Endothelial cell of umbilical vein (primary cell): ENCODE results near the gene IGFBP2. TPM values are rescaled to one million over a fixed set of nuclear protein-coding genes. Genes with fewer than 3 reads are reported as not detected.

Source experiments
- BruUV-seq: library from RNA; stranded (reverse); fragments of 400-500 nt; replicated peaks from 2 replicates; lab custom pipeline; 2021; lab: Mats Ljungman, UMichigan
- CTCF ChIA-PET: fragments of 300-600, 350-600 bp; sonication (Branson Sonifier 250); formaldehyde crosslinking; loops from one replicate; lab custom pipeline; 2021; ENCODE audit warnings: antibody characterized with exemption, inconsistent platforms; lab: Charles Lee
- POLR2A ChIA-PET: fragments of 300-600, 350-600 bp; sonication (Branson Sonifier 250); formaldehyde crosslinking; loops from one replicate; lab custom pipeline; 2021; ENCODE audit warnings: antibody characterized with exemption, inconsistent platforms; lab: Charles Lee
- DNase-seq: peaks from one replicate; pipeline ENCODE4 v3.0.0-alpha.2; 2011; ENCODE audit warnings: low read depth, low spot score
- FAIRE-seq: peaks from 2 replicates; lab custom pipeline; 2011; peaks lifted over from hg19 to GRCh38; lab: Jason Lieb, UNC
- H2AFZ ChIP-seq: 2 replicates; pipeline ENCODE4 v1.6.0; 2012; ENCODE audit warnings: low read depth, low read length, control low read depth, inconsistent platforms
- H3K27ac ChIP-seq: 2 replicates; pipeline ENCODE4 v1.5.1; 2011; ENCODE audit warnings: low read depth, mild to moderate bottlenecking, control low read depth, low read length, moderate library complexity; ENCODE audit not compliant: insufficient read depth
- H3K27me3 ChIP-seq, 2 experiments: 2 replicates each; pipeline versions ENCODE4 v1.6.0 to v1.6.1; 2011; ENCODE audit warnings: low read length in 2 of 2, mixed read lengths in 1 of 2; ENCODE audit not compliant: control insufficient read depth in 2 of 2, insufficient read depth in 2 of 2
- H3K36me3 ChIP-seq, 2 experiments: 2 replicates in 1 of 2; 3 replicates in 1 of 2; pipeline ENCODE4 v1.5.1; 2011; ENCODE audit warnings: low read length in 2 of 2, mild to moderate bottlenecking in 1 of 2, moderate library complexity in 1 of 2; ENCODE audit not compliant: control insufficient read depth in 2 of 2, insufficient read depth in 2 of 2; ENCODE audit errors: extremely low read depth in 1 of 2
- H3K4me1 ChIP-seq: 3 replicates; pipeline ENCODE4 v1.5.1; 2011; ENCODE audit warnings: mild to moderate bottlenecking, low read length; ENCODE audit not compliant: control insufficient read depth, insufficient read depth; ENCODE audit errors: extremely low read depth
- H3K4me2 ChIP-seq: 2 replicates; pipeline ENCODE4 v1.6.1; 2011; ENCODE audit warnings: low read length, control low read depth, mixed read lengths; ENCODE audit not compliant: insufficient read depth
- H3K4me3 ChIP-seq, 3 experiments: fragments of 200-600 bp in 1 of 3; sonication (generic), shearing (Covaris generic) in 1 of 3; replicated peaks in 1 of 3; 2 replicates each; pipeline ENCODE4 v1.5.1; 2011 to 2016; ENCODE audit warnings: control low read depth in 3 of 3, low read length in 3 of 3, mild to moderate bottlenecking in 2 of 3, inconsistent platforms in 1 of 3, low read depth in 1 of 3, moderate library complexity in 1 of 3; ENCODE audit not compliant: insufficient read depth in 1 of 3
- H3K79me2 ChIP-seq: 2 replicates; pipeline ENCODE4 v1.6.0; 2012; ENCODE audit warnings: low read length, inconsistent platforms; ENCODE audit not compliant: control insufficient read depth, insufficient read depth
- H3K9ac ChIP-seq: replicated peaks from 2 replicates; pipeline ENCODE3; 2011; ENCODE audit warnings: low read length, control low read depth; ENCODE audit not compliant: insufficient read depth; ENCODE audit errors: extremely low read depth
- H3K9me1 ChIP-seq: replicated peaks from 3 replicates; pipeline ENCODE4 v1.6.0; 2011; ENCODE audit warnings: mild to moderate bottlenecking, low read length; ENCODE audit not compliant: control insufficient read depth, insufficient read depth; ENCODE audit errors: extremely low read depth
- H3K9me3 ChIP-seq: replicated peaks from 2 replicates; pipeline ENCODE4 v1.5.1; 2012; ENCODE audit warnings: low read length, inconsistent platforms; ENCODE audit not compliant: control insufficient read depth, insufficient read depth
- H4K20me1 ChIP-seq: replicated peaks from 2 replicates; pipeline ENCODE3; 2011; ENCODE audit warnings: mild to moderate bottlenecking, low read length; ENCODE audit not compliant: control insufficient read depth, insufficient read depth; ENCODE audit errors: extremely low read depth
- CTCF ChIP-seq, 2 donors: IDR thresholded peaks; 1 replicate in 1 of 2; 2 replicates in 1 of 2; pipeline ENCODE4 v1.5.1; 2011; ENCODE audit warnings: low read length in 2 of 2, mild to moderate bottlenecking in 2 of 2, moderate library complexity in 2 of 2, control low read depth in 1 of 2, inconsistent platforms in 1 of 2, low read depth in 1 of 2; ENCODE audit not compliant: insufficient read depth in 1 of 2; ENCODE audit errors: extremely low read depth in 1 of 2
- EZH2 ChIP-seq: IDR thresholded peaks from 2 replicates; pipeline ENCODE4 v1.6.1; 2012; ENCODE audit warnings: borderline replicate concordance, low read depth, mild to moderate bottlenecking, moderate library complexity, low read length, inconsistent platforms; ENCODE audit not compliant: severe bottlenecking
- FOS ChIP-seq: IDR thresholded peaks from 2 replicates; pipeline ENCODE4 v1.6.1; 2011; ENCODE audit warnings: mild to moderate bottlenecking, low read length, moderate library complexity, borderline replicate concordance; ENCODE audit not compliant: insufficient read depth
- GATA2 ChIP-seq: IDR thresholded peaks from 2 replicates; pipeline ENCODE4 v1.7.0; 2011; ENCODE audit warnings: low read depth, mild to moderate bottlenecking, moderate library complexity, mixed read lengths, low read length; ENCODE audit not compliant: insufficient read length, insufficient read depth
- JUN ChIP-seq: IDR thresholded peaks from 2 replicates; pipeline ENCODE4 v1.6.1; 2011; ENCODE audit warnings: borderline replicate concordance, low read depth; ENCODE audit not compliant: insufficient read length, insufficient read depth
- MYC ChIP-seq: IDR thresholded peaks from one replicate; pipeline ENCODE4 v1.6.1; 2011; ENCODE audit warnings: mild to moderate bottlenecking, low read depth, low read length
- POLR2A ChIP-seq: IDR thresholded peaks from 2 replicates; pipeline ENCODE4 v1.6.1; 2012; ENCODE audit warnings: low read depth, mild to moderate bottlenecking, control low read depth, low read length
- POLR2AphosphoS5 ChIP-seq: IDR thresholded peaks from 2 replicates; pipeline ENCODE4 v1.6.1; 2012; ENCODE audit warnings: low read depth, mild to moderate bottlenecking, control low read depth, low read length, moderate library complexity; ENCODE audit not compliant: insufficient read depth
- dilution Hi-C: fragments of 300-500 bp; cut with MboI; formaldehyde crosslinking; loops from one replicate; pipeline ENCODE4 v1.15.0; 2019; ENCODE audit warnings: low sequenced_read_pairs; ENCODE audit not compliant: extremely low pct_ligation_motif_present
- intact Hi-C: fragments of 100-400 bp; cut with micrococcal nuclease; formaldehyde crosslinking; loops from one replicate; pipeline ENCODE4 v1.10.0; 2022
- polyA plus RNA-seq, 4 experiments: library from polyadenylated mRNA; depleted of rRNA in 3 of 4; stranded (reverse) in 3 of 4; unstranded in 1 of 4; fragments of >200 nt; gene quantifications; 2 replicates each; pipeline versions ENCODE4 v1.2.1 to v1.2.3, GENCODE V29; 2011 to 2012; ENCODE audit warnings: missing spikeins in 1 of 4
- total RNA-seq: library from RNA; stranded (reverse); gene quantifications from 2 replicates; pipeline ENCODE4 v1.2.3, GENCODE V29; 2021

The IGFBP2 gene
- total and polyA plus RNA-seq, 2 donors (not counting 3 experiments of a cell fraction or from before 2014, with no cell fraction given) = 212 to 261 TPM

GRCh38 chr2:216710551-216711301 lies 77.5 kb downstream of the IGFBP2 start:
- Histone ChIP-seq H3K9ac (no peak overlapping the region), H3K27ac (no peak overlapping the region), H3K36me3 (no peaks in the 10 kb centered on the region), H4K20me1 (no peaks in the 10 kb centered on the region), H2AFZ (no peak overlapping the region), H3K9me3 (no peaks in the 10 kb centered on the region), H3K79me2 (no peaks in the 10 kb centered on the region), H3K4me1 (no peaks in the 10 kb centered on the region), H3K9me1 (no peaks in the 10 kb centered on the region), H3K4me2 (no peak overlapping the region), H3K4me3 (no peak overlapping the region), H3K27me3 (no peaks in the 10 kb centered on the region)
- dilution Hi-C loops (no loop called here), intact Hi-C loops (no loop called here)
- DNase-seq (no peak), FAIRE-seq (no peak)
- CTCF ChIA-PET = no interaction called here
- BruUV-seq = no TSS peak
- TF ChIP-seq GATA2 = no peak
- POLR2A ChIA-PET = no interaction called here

GRCh38 chr2:216711348-216711747 lies 78.1 kb downstream of the IGFBP2 start:
- ChIA-PET CTCF (no interaction called here), POLR2A (no interaction called here)
- intact Hi-C loops = no loop called here
- TF ChIP-seq POLR2A (no peak), MYC (no peak), CTCF (IDR thresholded peaks at IDR 0.05; ENCODE audit: extremely low read depth in 1 of 2, insufficient read depth in 1 of 2, low read depth in 1 of 2, low read length in 2 of 2) (no peak), FOS (no peak), POLR2AphosphoS5 (no peak), JUN (no peak), GATA2 (no peak), EZH2 (no peak)
- H3K79me2 ChIP-seq = no peaks in the 10 kb centered on the region
- H3K9me3 ChIP-seq = no peaks in the 10 kb centered on the region
- no peak overlapping the region for H2AFZ ChIP-seq
- no peak for DNase-seq
- H3K9ac ChIP-seq = no peak overlapping the region
- no peak overlapping the region for H3K27ac ChIP-seq
- no peaks in the 10 kb centered on the region for H3K4me1 ChIP-seq
- no peaks in the 10 kb centered on the region for H3K36me3 ChIP-seq
- no peak overlapping the region for H3K4me3 ChIP-seq
- no peaks in the 10 kb centered on the region for H3K9me1 ChIP-seq
- no peaks in the 10 kb centered on the region for H4K20me1 ChIP-seq
- no peak overlapping the region for H3K4me2 ChIP-seq
- no peaks in the 10 kb centered on the region for H3K27me3 ChIP-seq
- no TSS peak for BruUV-seq
- FAIRE-seq = no peak
- dilution Hi-C loops = no loop called here
